ENCODE measurements around the gene PIAS1. TPM values are rescaled to one million over a fixed set of nuclear protein-coding genes. Genes with fewer than 3 reads are reported as not detected.

PIAS1 gene
- total RNA-seq, 1 experiment from 2014 or later: 25.9 TPM

GRCh38 chr15:68190048-68190447, 135.9 kb downstream of the PIAS1 start:
- no peak overlapping the region for H3K27ac ChIP-seq (ENCODE audit: low read depth, low read length)
- no peak overlapping the region for H2AFZ ChIP-seq (ENCODE audit: low read depth, low read length, poor library complexity, severe bottlenecking)
- no peaks in the 10 kb centered on the region for H3K9me2 ChIP-seq (ENCODE audit: insufficient read depth)
- TF ChIP-seq SRF (IDR thresholded peaks at IDR 0.05; ENCODE audit: low read depth) (no peak), ZFX (IDR thresholded peaks at IDR 0.05) (no peak), FOSL1 (IDR thresholded peaks at IDR 0.05; ENCODE audit: low read depth) (no peak), ATF3 (IDR thresholded peaks at IDR 0.05) (no peak), YY1 (IDR thresholded peaks at IDR 0.05; ENCODE audit: extremely low read depth, insufficient replicate concordance, low read depth, low read length) (no peak), TCF7L2 (IDR thresholded peaks at IDR 0.05; ENCODE audit: borderline replicate concordance, extremely low read depth, insufficient read depth, insufficient read length) (no peak), JUND (IDR thresholded peaks at IDR 0.05) (no peak), SP1 (IDR thresholded peaks at IDR 0.05; ENCODE audit: low read depth) (no peak), EZH2phosphoT487 (IDR thresholded peaks at IDR 0.05; ENCODE audit: borderline replicate concordance) (no peak), REST (IDR thresholded peaks at IDR 0.05; ENCODE audit: low read depth) (no peak), ELF1 (IDR thresholded peaks at IDR 0.05; ENCODE audit: borderline replicate concordance, low read depth) (no peak), MAX (IDR thresholded peaks at IDR 0.05) (no peak), POLR2AphosphoS5 (IDR thresholded peaks at IDR 0.05; ENCODE audit: low read depth, low read length) (no peak)
- no peak overlapping the region for H3K4me2 ChIP-seq (ENCODE audit: low read length)
- H4K20me1 ChIP-seq (ENCODE audit: insufficient read depth): no peaks in the 10 kb centered on the region
- no peak for ATAC-seq
- intact Hi-C loops (cut with micrococcal nuclease): no loop called here
- no peaks in the 10 kb centered on the region for H3K27me3 ChIP-seq (ENCODE audit: insufficient read depth, low read length)
- H3K79me2 ChIP-seq (ENCODE audit: insufficient read depth, low read length): no peaks in the 10 kb centered on the region
- H3K9me3 ChIP-seq (ENCODE audit: control insufficient read depth in 1 of 2, insufficient read depth in 1 of 2, low read depth in 1 of 2, low read length in 2 of 2): no peaks in the 10 kb centered on the region
- H3K4me3 ChIP-seq (replicated peaks in 1 of 2; ENCODE audit: low read depth in 1 of 2, low read length in 2 of 2): no peak overlapping the region
- ChIA-PET POLR2A (no interaction called here), RAD21 (ENCODE audit: low non-redundant PET in 1 of 2, low total read pairs in 2 of 2, uncharacterized antibody in 2 of 2, unreplicated experiment in 2 of 2) (no interaction called here), CTCF (no interaction called here)
- H3K36me3 ChIP-seq (ENCODE audit: control insufficient read depth in 1 of 2, insufficient read depth in 2 of 2, low read length in 2 of 2): peaks cover 14 to 16% of the 10 kb centered on the region in 2 experiments; a peak in 2 of 4 replicates
- no peak for DNase-seq (ENCODE audit: low read depth, low spot score)
- no TSS peak for BruUV-seq (replicated peaks)
- H3K4me1 ChIP-seq (ENCODE audit: control insufficient read depth in 1 of 2, insufficient read depth in 2 of 2, low read length in 2 of 2): no peaks in the 10 kb centered on the region
- no peak overlapping the region for H3K9ac ChIP-seq (ENCODE audit: low read length)

Measured in HCT116 (cell line).